ENCODE data around the gene FOXK1. TPM values are rescaled to one million over a fixed set of nuclear protein-coding genes. Genes with fewer than 3 reads are reported as not detected.

FOXK1 gene
- total RNA-seq, 2 experiments from 2014 or later = 34.6 to 34.7 TPM

DNA sequence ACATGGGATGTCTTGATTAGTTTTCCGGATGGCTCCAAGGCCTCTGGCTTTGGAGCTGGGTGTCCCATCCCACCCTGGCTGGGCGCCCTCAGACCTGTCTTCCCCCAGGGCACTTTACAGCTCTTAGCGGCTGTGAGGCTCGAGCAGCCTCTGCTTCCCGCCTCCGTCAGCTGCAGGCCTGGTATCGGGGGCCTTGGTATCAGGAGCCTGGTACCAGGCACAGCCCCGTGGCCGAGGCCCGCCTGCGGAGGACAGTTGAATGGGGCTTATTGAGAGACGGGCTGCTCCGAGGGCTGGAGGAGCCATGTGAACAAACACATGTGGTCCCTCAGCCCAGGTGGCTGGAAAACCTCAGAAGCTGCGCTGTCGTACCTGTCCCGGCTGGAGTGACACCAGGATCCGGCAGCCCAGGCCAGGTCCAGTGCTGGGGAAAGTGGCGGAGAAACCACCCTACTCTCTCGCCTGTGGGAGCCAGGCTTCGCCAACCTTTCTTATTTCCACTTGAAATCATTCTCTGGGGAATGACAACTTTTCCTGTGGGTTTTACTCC lies 69.4 kb downstream of the FOXK1 start:
- POLR2A ChIA-PET = no interaction called here

DNA sequence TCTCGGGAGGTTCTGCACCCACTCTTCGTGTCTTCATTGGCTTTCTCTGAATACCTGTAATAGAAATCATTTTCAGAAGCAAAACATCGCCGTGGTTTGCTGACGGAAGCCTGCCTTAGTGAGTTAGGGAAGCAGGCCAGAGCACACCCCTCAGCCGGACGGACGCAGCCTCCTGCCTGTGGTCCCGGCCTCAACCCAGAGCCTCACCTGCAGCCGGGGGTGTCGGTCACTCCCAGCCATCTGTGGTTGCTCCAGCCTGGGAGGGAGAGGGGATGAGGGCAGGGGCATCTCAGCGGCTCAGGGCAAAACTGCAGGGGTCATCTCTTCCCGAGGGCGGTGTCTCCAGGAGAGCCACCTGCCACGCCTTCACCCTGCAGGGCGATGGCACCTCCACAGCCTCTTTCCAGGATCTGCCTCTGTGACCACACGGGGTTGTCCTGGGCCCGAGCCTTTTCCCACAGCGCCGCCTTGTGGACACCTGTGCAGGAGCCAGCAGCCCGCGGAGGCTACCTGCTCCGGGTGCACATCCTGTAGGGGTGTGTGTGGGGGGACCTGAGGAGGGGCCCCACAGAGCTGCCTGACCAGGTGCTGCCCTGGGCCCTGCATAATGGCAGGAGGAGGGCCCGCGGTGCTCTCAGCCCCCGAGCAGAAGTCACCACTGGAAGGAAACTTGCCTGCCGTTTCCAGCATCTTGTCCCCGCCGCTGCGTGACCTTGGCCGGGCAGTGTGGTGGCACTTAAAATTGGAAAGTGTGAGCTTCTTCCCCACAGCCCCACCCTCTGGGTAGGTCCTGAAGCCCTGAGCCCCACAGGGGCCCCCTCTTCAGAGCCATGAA lies 71.7 kb downstream of the FOXK1 start:
- ChIA-PET POLR2A (no interaction called here), CTCF (interaction anchor here (0.6 to 3.0 kb wide), 6 partner anchors 10 to 142 kb away, joined by 3 to 12 read pairs (median 4); no protein-coding TSS in a partner anchor)

More for the DNA sequence above, 69.4 kb downstream of the FOXK1 start:
- CTCF ChIA-PET = interaction anchor here (1.5 kb wide), 1 partner anchor 9 kb away, joined by 8 read pairs; no protein-coding TSS in a partner anchor

DNA sequence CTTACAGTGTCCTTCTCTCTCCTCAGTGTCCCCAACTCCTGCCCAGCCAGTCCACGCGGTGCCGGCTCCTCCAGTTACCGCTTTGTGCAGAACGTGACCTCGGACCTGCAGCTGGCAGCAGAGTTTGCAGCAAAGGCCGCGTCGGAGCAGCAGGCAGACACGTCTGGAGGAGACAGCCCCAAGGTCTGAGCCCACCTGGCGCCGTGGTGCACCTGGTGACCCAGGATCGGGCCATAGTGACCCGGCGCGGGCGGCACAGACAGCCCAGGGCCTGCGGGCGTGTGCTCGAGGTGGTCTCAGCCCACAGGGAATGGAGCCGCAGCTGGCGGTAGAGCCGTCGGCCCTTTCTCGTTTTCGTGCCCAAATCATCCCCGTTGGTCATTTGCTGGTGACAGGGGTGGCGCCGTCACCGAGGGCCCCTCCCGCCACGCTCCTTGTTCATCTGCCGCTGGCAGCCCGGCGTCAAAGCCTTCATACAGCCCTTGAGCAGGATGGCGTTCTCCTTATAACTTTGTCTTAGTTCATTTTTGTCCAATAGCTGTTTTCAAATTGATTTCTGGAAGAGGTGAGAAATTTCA lies 72.4 kb downstream of the FOXK1 start:
- ChIA-PET POLR2A (no interaction called here), CTCF (interaction anchor here (0.6 to 3.0 kb wide), 5 partner anchors 11 to 143 kb away, joined by 3 to 12 read pairs (median 4); no protein-coding TSS in a partner anchor)

DNA sequence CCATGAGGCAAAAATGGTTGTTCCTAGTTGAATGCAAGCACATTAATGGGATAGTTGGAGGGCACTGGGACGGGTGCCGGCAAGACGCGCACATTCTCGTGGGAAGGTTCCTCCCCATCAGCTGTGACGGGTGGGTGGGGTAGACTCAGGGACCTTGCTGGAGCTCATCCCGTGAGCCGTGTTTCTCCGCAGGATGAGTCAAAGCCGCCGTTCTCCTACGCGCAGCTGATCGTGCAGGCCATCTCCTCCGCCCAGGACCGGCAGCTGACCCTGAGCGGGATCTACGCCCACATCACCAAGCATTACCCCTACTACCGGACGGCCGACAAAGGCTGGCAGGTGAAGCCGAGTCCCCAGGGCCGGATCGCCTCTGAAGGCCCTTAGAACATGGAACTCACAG lies 73.0 kb downstream of the FOXK1 start:
- CTCF ChIA-PET = interaction anchor here (0.9 to 3.0 kb wide), 3 partner anchors 12 to 144 kb away, joined by 3 to 12 read pairs (median 5); no protein-coding TSS in a partner anchor
- POLR2A ChIA-PET = no interaction called here

DNA sequence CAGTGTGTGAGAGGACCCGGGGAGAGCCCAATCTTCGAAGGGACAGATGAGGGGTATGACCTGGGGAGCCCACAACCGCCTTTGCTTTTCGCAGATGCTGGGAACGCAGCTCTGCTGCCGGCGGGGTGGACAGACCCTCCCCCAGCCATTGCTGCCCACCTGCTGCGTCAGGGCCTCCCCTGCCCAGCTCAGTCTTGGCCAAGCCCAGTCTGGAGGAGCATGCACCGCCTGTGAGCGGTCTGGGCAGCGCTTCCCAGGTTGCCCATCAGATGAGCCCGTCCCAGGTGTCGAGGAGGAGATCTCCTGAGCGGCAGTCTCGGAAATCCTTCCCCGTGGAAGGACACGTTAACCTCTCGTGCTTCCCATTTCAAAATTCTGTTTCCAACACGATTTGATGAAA lies 76.0 kb downstream of the FOXK1 start:
- POLR2A ChIA-PET = no interaction called here
- CTCF ChIA-PET = no interaction called here

DNA sequence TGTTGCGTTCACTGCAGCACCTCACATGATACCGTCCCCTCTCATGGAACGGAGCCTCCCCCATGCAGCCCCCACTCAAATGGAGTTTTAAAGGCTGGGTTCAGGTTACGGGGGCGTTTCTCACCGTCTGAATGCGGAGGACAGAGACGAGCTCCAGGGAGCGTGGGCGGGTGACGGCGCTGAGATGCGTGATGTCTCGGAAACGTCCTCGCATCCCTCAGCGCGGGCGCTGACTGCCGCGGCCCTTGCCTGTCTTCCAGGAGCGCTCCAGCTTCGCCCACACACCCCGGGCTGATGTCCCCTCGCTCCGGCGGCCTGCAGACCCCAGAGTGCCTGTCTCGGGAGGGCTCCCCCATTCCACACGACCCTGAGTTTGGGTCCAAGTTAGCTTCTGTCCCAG lies 76.7 kb downstream of the FOXK1 start:
- CTCF ChIA-PET = no interaction called here
- POLR2A ChIA-PET = no interaction called here

DNA sequence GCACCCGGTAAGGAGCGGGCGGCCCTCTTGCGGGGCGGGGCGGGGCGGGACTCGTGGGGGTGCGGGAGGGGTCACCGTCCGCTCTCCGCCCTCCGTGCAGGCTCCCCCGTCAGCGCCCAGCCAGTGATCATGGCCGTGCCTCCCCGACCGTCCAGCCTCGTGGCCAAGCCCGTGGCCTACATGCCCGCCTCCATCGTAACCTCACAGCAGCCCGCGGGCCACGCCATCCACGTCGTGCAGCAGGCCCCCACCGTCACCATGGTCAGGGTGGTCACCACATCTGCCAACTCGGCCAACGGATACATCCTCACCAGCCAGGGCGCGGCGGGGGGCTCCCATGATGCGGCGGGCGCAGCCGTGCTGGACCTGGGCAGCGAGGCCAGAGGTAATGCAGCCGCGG lies 77.1 kb downstream of the FOXK1 start:
- CTCF ChIA-PET = no interaction called here
- POLR2A ChIA-PET = no interaction called here

DNA sequence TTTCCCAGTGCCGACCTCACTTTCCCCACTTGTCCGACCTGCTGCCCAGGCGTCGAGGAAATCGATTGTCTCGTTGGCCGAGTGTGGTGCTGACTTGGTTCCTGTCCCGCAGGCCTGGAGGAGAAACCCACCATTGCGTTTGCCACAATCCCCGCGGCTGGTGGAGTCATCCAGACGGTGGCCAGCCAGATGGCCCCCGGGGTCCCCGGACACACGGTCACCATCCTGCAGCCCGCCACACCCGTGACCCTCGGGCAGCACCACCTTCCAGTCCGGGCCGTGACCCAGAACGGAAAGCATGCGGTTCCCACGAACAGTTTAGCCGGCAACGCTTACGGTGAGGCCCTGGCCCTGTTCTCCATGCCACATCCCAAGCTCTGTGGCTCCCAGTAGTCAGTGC lies 78.9 kb downstream of the FOXK1 start:
- ChIA-PET POLR2A (no interaction called here), CTCF (no interaction called here)

DNA sequence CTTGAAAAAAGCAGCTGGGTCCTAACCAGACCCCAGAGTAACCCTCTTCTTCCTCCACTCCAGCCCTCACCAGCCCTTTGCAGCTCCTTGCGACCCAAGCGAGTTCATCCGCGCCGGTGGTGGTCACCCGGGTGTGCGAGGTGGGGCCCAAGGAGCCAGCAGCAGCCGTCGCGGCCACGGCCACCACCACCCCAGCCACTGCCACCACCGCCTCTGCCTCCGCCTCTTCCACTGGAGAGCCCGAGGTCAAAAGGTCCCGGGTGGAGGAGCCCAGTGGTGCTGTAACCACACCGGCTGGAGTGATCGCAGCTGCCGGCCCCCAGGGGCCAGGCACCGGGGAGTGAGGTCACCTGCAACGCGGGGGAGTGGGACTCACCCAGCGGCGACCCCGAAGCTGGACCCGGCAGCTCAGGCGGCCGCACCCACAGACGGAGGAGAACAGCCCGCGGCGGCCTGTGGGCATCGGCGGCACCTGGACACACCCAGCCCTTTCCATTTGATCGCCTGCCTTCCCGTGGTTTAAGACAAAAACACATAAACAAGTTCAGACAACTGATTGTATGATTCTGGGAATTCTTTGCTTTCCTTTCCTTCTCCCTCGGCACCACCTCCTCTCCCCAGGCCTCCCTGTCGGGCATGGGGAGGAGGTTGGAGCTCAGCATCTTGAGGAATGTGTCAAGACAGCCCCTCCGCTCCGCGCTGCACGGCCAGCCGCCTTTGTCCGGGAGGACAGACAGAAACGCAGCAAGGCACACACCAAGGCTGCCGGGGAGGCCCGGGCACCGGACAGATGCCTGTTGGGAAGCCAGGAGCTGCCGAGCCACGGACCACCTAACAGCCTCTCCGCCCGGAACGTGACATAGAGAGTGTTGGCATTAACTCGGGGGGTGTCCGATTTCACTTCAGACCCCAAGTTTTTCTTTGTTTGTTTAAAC lies 80.3 kb downstream of the FOXK1 start:
- POLR2A ChIA-PET = no interaction called here
- CTCF ChIA-PET = no interaction called here

DNA sequence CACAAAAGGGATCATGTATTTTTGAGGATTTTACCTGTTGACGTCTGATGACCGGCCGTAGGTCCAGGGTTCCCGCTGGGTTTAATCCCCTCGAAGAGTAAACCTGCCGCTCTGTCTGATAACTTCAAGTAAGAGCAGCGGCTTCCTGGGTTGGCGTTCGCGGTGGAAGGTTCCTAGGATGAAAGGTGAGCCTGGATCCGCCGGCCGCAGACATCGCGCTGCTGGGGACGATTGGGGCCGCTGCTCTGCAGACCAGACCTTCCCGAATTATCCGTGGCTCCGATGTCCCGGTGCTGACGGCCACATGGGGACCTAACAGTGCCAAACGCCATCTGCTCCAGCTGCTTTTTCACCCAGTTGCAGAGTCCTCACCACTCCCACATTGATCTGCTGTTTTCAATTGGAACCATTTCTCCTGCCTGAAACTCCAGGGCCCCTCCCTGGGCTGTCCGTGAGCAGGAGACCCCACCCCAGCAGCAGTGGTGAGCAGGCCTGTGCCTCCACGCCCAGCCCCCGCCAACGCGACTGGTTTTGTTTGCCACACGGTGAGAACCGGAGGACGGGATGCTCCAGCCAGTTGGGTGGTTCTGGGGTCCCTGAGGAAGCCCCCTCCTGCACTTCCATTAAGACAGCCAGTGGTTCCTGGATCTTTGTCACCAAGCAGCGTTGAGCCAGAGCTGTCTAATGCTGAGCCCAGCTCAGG lies 81.1 kb downstream of the FOXK1 start:
- POLR2A ChIA-PET = no interaction called here
- CTCF ChIA-PET = interaction anchor here (0.6 kb wide), 1 partner anchor 281 kb away, joined by 3 read pairs; no protein-coding TSS in a partner anchor

DNA sequence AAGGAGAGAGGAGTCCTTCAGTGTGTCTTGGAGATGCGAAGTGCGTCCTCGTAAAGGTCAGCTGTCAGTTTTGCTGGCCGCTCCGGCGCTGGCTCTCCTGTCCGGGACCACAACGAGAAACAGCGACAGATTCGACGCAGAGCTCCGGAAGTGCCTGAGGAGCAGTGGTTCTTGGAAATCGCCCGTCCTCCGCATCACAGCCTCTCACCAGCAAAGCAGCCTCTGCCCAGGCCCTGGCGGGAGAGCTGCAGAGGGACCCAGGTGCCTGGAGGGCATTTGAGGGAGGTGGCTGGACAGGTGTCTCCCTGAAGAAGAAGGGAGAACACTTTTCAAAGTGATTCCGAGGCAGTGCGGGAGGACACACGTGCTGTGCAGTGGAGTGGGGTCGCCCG lies 81.7 kb downstream of the FOXK1 start:
- ChIA-PET CTCF (interaction anchor here (0.6 kb wide), 1 partner anchor 280 kb away, joined by 3 read pairs; no protein-coding TSS in a partner anchor), POLR2A (no interaction called here)

DNA sequence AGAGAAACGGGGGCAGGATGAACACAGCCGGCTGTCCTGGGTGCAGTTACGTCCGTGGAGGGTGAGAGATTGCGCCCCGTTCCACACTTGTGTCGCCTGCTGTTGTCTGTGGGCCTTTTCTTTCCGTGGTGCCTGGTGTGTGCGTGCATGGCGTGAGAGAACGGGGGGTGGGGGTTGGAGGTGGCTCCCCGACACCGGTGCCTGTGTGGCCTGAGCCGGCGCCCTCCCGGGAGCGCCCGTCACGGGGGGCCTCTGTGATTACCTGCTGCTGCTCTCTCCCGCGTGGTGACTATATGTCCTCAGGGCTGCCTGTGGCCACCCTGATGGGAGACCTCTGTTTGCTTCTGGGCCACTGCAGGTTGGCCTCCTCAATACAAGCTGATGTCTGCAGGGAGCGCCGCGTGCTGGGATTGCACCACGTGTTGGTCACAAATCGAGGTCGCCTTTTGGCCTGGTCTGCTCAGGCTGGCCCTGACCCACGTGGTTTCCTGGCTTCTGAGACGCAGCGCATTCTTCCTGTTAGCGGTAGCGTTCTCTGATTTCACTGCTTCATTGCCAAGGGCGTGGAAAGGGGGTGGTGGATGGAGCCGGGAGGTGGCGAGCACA lies 82.4 kb downstream of the FOXK1 start:
- CTCF ChIA-PET = no interaction called here
- POLR2A ChIA-PET = no interaction called here

DNA sequence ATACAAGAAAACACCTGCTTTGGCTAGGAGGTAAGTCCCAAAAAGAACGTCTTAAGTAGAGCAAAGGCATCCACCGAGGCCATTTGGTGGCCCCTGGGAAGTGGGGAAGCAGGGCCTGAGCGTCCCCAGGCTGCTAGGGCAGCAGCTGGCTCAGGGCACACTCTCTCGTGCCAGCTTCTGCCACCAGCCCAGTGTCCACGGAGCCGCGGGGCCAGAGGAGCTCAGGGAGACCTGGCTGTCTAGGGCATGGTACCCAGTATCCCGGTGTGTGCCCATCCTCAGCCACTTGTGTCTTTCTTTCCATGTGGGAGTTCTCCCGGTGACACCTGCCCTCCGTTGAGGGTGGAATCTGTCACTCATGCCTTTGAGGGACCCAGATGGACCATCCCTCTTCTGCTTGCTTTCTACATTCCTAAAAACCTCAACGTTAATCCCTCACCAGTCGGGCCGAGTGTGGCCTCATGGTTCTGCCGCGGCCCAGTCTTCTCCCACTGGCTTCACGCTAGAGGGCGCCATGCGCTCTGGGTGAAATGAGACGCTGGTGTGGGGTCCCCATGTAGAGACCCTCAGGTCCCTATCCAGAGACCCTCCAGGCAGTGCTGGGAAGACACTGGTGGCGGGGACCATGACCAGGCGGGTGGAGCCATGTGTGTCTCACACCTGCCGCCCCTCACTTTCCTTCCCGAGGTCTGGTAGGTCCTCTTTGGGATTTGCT lies 83.8 kb downstream of the FOXK1 start:
- CTCF ChIA-PET = no interaction called here
- POLR2A ChIA-PET = no interaction called here

DNA sequence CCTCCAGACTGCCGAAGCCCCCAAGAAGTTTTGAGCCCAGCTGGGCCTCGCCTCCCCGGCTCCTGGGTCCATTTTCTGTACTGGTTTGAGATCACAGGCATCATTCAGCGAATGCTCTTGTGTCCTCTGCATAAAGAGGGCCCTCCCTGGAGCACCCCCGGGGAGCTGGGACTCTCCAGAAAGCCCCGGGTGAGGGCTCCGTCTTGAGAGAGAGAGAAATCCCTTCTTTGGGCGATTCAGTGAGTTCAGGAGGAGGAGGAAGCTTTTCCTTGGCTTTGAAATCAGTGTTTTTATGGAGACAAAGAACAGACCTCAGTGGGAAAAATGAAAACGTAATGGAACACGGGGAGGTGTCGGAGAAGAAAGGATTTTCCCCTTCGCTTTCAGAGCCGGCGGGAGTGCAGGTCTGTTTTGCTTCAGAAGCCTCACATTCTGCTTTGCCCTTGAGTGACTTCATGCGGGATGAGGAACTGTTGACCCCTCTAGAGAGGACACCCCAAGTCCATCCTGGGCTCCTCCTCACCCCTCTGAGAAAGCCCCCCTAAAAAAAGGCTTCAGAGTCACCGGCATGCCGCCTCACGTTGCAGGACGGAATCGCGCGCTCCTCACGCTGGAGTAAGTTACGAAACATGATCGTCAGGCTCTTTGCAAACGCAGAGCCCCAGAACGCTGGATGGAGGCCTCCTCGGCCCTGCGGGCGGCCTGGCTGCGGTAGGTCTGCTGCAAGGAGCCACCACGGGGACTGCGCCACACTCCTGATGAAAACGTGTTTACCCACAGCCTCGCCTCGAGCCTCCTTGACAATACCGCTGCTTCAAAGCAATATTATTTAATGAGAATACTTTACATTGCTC lies 84.8 kb downstream of the FOXK1 start:
- POLR2A ChIA-PET = no interaction called here
- CTCF ChIA-PET = no interaction called here

DNA sequence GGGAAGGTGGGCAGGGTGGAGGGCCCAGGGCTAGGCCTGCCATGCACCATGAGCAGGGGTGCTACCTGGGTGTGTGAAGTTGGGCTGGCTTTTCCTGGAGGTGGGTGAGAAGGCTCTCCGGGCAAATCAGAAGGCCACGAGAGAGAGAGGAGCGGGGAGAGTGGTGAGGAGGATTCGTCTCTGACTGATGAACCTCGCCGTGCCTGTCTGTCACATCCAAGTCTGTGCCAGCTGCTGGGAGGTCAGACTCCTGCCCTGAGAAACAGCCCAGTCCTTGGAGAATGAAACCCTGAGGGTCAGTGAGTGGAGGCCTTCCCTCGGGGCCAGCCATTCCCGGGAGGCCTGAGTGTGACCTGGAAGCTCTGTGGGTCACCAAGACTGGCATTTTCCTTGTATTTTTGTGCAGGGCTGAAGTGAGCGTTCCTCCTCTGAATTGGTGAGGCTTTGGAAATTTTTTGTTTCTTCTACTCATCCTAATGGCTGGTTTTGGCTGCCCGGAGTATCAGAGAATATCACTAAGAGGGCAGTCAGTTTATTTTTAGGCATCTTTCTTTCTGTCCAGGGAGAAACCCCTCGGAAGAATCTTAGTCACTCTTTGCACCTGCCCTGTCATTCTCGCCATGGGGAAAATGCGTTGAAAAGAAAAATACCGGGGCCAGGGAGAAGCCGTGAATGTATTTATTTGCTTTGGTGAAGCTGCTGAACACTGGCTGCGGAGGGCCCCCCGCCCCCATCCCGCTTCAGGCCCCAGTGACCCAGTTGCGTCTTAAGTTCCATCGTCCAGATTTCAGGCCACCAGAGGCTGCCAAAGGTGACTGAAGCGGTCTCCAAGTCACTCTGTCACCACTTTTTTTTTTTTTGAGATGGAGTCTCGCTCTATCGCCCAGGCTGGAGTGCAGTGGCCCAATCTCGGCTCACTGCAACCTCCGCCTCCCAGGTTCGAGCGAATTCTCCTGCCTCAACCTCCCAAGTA lies 86.8 kb downstream of the FOXK1 start:
- ChIA-PET CTCF (no interaction called here), POLR2A (no interaction called here)

DNA sequence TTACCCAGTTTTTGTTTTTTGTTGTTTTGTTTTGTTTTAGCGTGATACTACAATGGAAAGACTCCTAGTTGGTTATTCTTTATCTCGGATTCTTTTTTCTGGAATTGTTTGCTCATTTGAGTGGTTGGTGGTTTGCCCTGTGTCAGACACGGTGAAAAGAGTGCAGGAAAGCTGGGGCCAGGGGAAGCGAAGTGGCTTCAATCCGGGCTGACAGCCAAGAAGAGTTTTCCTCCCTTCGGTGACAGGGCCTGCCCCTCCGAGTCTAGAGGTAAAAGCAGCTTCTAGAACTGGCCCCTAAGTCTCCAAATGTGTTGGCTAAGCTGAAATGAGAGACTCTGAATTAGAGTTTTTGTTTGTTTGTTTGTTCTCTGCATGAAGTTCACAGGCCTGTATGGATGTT lies 87.7 kb downstream of the FOXK1 start:
- CTCF ChIA-PET = no interaction called here
- POLR2A ChIA-PET = no interaction called here

Data from activated CD8-positive, alpha-beta memory T cell treated with anti-CD3 and anti-CD28 coated beads for 36 hours (primary cell).